ENCODE measurements around the gene TSPAN5. TPM values are rescaled to one million over a fixed set of nuclear protein-coding genes. Genes with fewer than 3 reads are reported as not detected.

The TSPAN5 gene
- total and polyA plus RNA-seq, 2 donors: 10.9 to 27.5 TPM

- Histone ChIP-seq H3K4me1 (ENCODE audit: insufficient read depth) (no peaks in the 10 kb centered on the region), H3K27ac (ENCODE audit: low read depth) (no peak overlapping the region), H3K36me3 (ENCODE audit: insufficient read depth) (no peaks in the 10 kb centered on the region), H3K4me3 (ENCODE audit: low read depth, low read length) (no peak overlapping the region)
- DNase-seq (ENCODE audit: extremely low spot score): no peak
- 43% methylated on average over 7 of the region's 7 CpGs for WGBS
Measured at GRCh38 chr4:98568941-98569663, 89.3 kb downstream of the TSPAN5 start.

GRCh38 chr4:98567611-98568010 lies 90.8 kb downstream of the TSPAN5 start:
- WGBS: 88% methylated on average over 7 of the region's 7 CpGs
- Histone ChIP-seq H3K4me3 (ENCODE audit: low read depth, low read length) (no peak overlapping the region), H3K4me1 (ENCODE audit: insufficient read depth) (no peaks in the 10 kb centered on the region), H3K36me3 (ENCODE audit: insufficient read depth) (no peaks in the 10 kb centered on the region), H3K27ac (ENCODE audit: low read depth) (no peak overlapping the region)
- DNase-seq (ENCODE audit: extremely low spot score): no peak

GRCh38 chr4:98566361-98567008 lies 91.9 kb downstream of the TSPAN5 start:
- no peaks in the 10 kb centered on the region for H3K36me3 ChIP-seq (ENCODE audit: insufficient read depth)
- H3K27ac ChIP-seq (ENCODE audit: low read depth): no peak overlapping the region
- WGBS: 43% methylated on average over 11 of the region's 11 CpGs
- no peak overlapping the region for H3K4me3 ChIP-seq (ENCODE audit: low read depth, low read length)
- DNase-seq (ENCODE audit: extremely low spot score): no peak
- H3K4me1 ChIP-seq (ENCODE audit: insufficient read depth): no peaks in the 10 kb centered on the region

GRCh38 chr4:98565681-98566301 lies 92.6 kb downstream of the TSPAN5 start:
- 8% methylated on average over 5 of the region's 5 CpGs for WGBS
- Histone ChIP-seq H3K4me3 (ENCODE audit: low read depth, low read length) (no peak overlapping the region), H3K36me3 (ENCODE audit: insufficient read depth) (no peaks in the 10 kb centered on the region), H3K27ac (ENCODE audit: low read depth) (no peak overlapping the region), H3K4me1 (ENCODE audit: insufficient read depth) (no peaks in the 10 kb centered on the region)
- no peak for DNase-seq (ENCODE audit: extremely low spot score)

- Histone ChIP-seq H3K36me3 (ENCODE audit: insufficient read depth) (no peaks in the 10 kb centered on the region), H3K4me3 (ENCODE audit: low read depth, low read length) (no peak overlapping the region), H3K4me1 (ENCODE audit: insufficient read depth) (no peaks in the 10 kb centered on the region), H3K27ac (ENCODE audit: low read depth) (no peak overlapping the region)
- 80% methylated on average over 3 of the region's 3 CpGs for WGBS
- DNase-seq (ENCODE audit: extremely low spot score): no peak
Measured at GRCh38 chr4:98564852-98565251, 93.6 kb downstream of the TSPAN5 start.

- no peak overlapping the region for H3K27ac ChIP-seq (ENCODE audit: low read depth)
- H3K4me3 ChIP-seq (ENCODE audit: low read depth, low read length): no peak overlapping the region
- H3K4me1 ChIP-seq (ENCODE audit: insufficient read depth): no peaks in the 10 kb centered on the region
- DNase-seq (ENCODE audit: extremely low spot score): no peak
- no peaks in the 10 kb centered on the region for H3K36me3 ChIP-seq (ENCODE audit: insufficient read depth)
- 85% methylated on average over 3 of the region's 3 CpGs for WGBS
Measured at GRCh38 chr4:98560321-98560720, 98.1 kb downstream of the TSPAN5 start.

- Histone ChIP-seq H3K36me3 (ENCODE audit: insufficient read depth) (no peaks in the 10 kb centered on the region), H3K27ac (ENCODE audit: low read depth) (no peak overlapping the region), H3K4me3 (ENCODE audit: low read depth, low read length) (no peak overlapping the region), H3K4me1 (ENCODE audit: insufficient read depth) (no peaks in the 10 kb centered on the region)
- no peak for DNase-seq (ENCODE audit: extremely low spot score)
- 65% methylated on average over 6 of the region's 6 CpGs for WGBS
Measured at GRCh38 chr4:98558471-98559169, 99.8 kb downstream of the TSPAN5 start.

GRCh38 chr4:98557194-98557892 lies 101.1 kb downstream of the TSPAN5 start:
- 51% methylated on average over 7 of the region's 7 CpGs for WGBS
- Histone ChIP-seq H3K4me3 (ENCODE audit: low read depth, low read length) (no peak overlapping the region), H3K4me1 (ENCODE audit: insufficient read depth) (no peaks in the 10 kb centered on the region), H3K36me3 (ENCODE audit: insufficient read depth) (no peaks in the 10 kb centered on the region), H3K27ac (ENCODE audit: low read depth) (no peak overlapping the region)
- DNase-seq (ENCODE audit: extremely low spot score): no peak

- Histone ChIP-seq H3K36me3 (ENCODE audit: insufficient read depth) (no peaks in the 10 kb centered on the region), H3K4me3 (ENCODE audit: low read depth, low read length) (no peak overlapping the region), H3K4me1 (ENCODE audit: insufficient read depth) (no peaks in the 10 kb centered on the region), H3K27ac (ENCODE audit: low read depth) (no peak overlapping the region)
- no peak for DNase-seq (ENCODE audit: extremely low spot score)
- WGBS: 75% methylated on average over 2 of the region's 2 CpGs
Measured at GRCh38 chr4:98556451-98556850, 102.0 kb downstream of the TSPAN5 start.

GRCh38 chr4:98555798-98556445 lies 102.5 kb downstream of the TSPAN5 start:
- no peak overlapping the region for H3K27ac ChIP-seq (ENCODE audit: low read depth)
- H3K36me3 ChIP-seq (ENCODE audit: insufficient read depth): no peaks in the 10 kb centered on the region
- H3K4me1 ChIP-seq (ENCODE audit: insufficient read depth): no peaks in the 10 kb centered on the region
- no peak overlapping the region for H3K4me3 ChIP-seq (ENCODE audit: low read depth, low read length)
- no peak for DNase-seq (ENCODE audit: extremely low spot score)
- 81% methylated on average over 10 of the region's 10 CpGs for WGBS

GRCh38 chr4:98546910-98547594 lies 111.4 kb downstream of the TSPAN5 start:
- Histone ChIP-seq H3K4me1 (ENCODE audit: insufficient read depth) (no peaks in the 10 kb centered on the region), H3K4me3 (ENCODE audit: low read depth, low read length) (no peak overlapping the region), H3K36me3 (ENCODE audit: insufficient read depth) (no peaks in the 10 kb centered on the region), H3K27ac (ENCODE audit: low read depth) (no peak overlapping the region)
- WGBS: 22% methylated on average over 17 of the region's 17 CpGs
- no peak for DNase-seq (ENCODE audit: extremely low spot score)

GRCh38 chr4:98544818-98545414 lies 113.5 kb downstream of the TSPAN5 start:
- no peaks in the 10 kb centered on the region for H3K4me1 ChIP-seq (ENCODE audit: insufficient read depth)
- DNase-seq (ENCODE audit: extremely low spot score): no peak
- no peak overlapping the region for H3K27ac ChIP-seq (ENCODE audit: low read depth)
- 82% methylated on average over 3 of the region's 3 CpGs for WGBS
- no peak overlapping the region for H3K4me3 ChIP-seq (ENCODE audit: low read depth, low read length)
- H3K36me3 ChIP-seq (ENCODE audit: insufficient read depth): no peaks in the 10 kb centered on the region
